ENCODE data around the gene APOC4. TPM values are rescaled to one million over a fixed set of nuclear protein-coding genes. Genes with fewer than 3 reads are reported as not detected.
"Not testable (repeated sequence)": the region's sequence is repeated elsewhere in the genome, so short reads cannot be mapped to it uniquely, and the experiment has no call there.

APOC4 gene
- total RNA-seq, 1 experiment from 2014 or later, result not detected

DNA sequence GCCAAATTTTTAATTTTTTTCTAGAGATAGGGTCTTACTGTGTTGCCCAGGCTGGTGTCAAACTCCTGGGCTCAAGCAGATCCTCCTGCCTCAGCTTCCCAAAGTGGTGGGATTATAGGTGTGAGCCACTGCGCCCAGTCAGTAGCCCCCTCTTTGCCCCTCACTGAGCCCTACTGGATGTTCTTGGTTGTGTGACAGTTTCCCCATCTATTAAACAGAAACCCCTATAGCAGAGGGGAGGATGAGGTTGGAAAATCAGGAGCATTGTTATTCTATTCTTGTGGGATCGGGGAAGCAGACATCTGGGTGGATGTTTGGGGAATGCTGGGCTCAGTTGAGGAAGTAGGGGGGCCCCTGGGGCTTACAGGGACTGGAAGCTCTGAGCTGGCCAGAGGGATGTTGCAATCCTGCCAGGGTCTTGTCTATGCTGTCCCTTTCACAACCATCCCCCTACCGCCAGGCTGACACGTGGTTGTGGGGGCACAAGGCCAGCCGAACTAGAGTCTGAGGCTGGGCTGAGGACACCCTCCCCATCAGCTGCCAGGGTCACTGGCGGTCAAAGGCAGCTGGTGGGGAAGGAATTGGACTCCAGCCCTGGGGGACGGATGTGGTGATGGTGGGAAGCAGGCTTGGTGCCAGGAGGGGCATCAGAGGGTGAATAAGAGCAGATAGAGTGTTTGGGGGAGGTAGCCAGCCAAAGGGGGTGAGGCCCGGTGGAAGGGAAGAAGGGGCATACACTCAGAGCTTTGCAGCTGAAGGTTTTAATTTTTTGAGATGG, 16.7 kb upstream of the APOC4 start:
- no peak overlapping the region for H4K5ac ChIP-seq (ENCODE audit: insufficient read length, low read depth, low read length)
- no peak overlapping the region for H4K8ac ChIP-seq (replicated peaks; ENCODE audit: insufficient read length, low read depth, low read length)
- no peak overlapping the region for H2BK12ac ChIP-seq (ENCODE audit: insufficient read length, low read depth, low read length)
- H2AK5ac ChIP-seq (ENCODE audit: insufficient read length, low read length), result no peak overlapping the region
- no peak overlapping the region for H2BK15ac ChIP-seq (ENCODE audit: low read depth, low read length)
- no CpG with 5 or more reads among the region's 8 CpGs for WGBS (ENCODE audit: extremely low coverage, insufficient read length, low lambda C conversion rate)
- H3K23me2 ChIP-seq (ENCODE audit: insufficient read length, low read depth, low read length, poor library complexity, severe bottlenecking), result no peaks in the 10 kb centered on the region
- no peak overlapping the region for H2BK20ac ChIP-seq (ENCODE audit: low read depth, low read length, poor library complexity, severe bottlenecking)
- Mint-ChIP-seq H3K27ac (no peak overlapping the region), H3K36me3 (ENCODE audit: insufficient read depth in 1 of 3, low read depth in 3 of 3) (peaks cover 2 to 4% (median 4%) of the 10 kb centered on the region in 3 experiments; a peak in 4 of 7 replicates), H3K9me3 (peaks cover 0 to 5% of the 10 kb centered on the region in 2 experiments; a peak in 2 of 5 replicates), H3K4me1 (peaks cover 14 to 19% of the 10 kb centered on the region in 2 experiments), H3K4me3 (no peak overlapping the region; a peak in 1 of 5 replicates), H3K27me3 (ENCODE audit: low read depth) (peaks cover 33% of the 10 kb centered on the region)
- TF ChIP-seq, protein P1, sequence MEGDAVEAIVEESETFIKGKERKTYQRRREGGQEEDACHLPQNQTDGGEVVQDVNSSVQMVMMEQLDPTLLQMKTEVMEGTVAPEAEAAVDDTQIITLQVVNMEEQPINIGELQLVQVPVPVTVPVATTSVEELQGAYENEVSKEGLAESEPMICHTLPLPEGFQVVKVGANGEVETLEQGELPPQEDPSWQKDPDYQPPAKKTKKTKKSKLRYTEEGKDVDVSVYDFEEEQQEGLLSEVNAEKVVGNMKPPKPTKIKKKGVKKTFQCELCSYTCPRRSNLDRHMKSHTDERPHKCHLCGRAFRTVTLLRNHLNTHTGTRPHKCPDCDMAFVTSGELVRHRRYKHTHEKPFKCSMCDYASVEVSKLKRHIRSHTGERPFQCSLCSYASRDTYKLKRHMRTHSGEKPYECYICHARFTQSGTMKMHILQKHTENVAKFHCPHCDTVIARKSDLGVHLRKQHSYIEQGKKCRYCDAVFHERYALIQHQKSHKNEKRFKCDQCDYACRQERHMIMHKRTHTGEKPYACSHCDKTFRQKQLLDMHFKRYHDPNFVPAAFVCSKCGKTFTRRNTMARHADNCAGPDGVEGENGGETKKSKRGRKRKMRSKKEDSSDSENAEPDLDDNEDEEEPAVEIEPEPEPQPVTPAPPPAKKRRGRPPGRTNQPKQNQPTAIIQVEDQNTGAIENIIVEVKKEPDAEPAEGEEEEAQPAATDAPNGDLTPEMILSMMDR (conservative IDR thresholded peaks at IDR 0.05), result no peak
- H3K79me1 ChIP-seq (ENCODE audit: insufficient read depth, low read depth, low read length, poor library complexity, severe bottlenecking), result no peaks in the 10 kb centered on the region
- no peak for DNase-seq
- H2BK120ac ChIP-seq (ENCODE audit: low read depth, low read length, poor library complexity, severe bottlenecking), result no peak overlapping the region
- no peak overlapping the region for H3K56ac ChIP-seq (ENCODE audit: insufficient read length, low read depth, low read length)
- H3K4me2 ChIP-seq (ENCODE audit: insufficient read depth, insufficient read length, low read length), result no peak overlapping the region
- no peak overlapping the region for H3K18ac ChIP-seq (ENCODE audit: insufficient read length, low read depth, low read length)
- no peak overlapping the region for H3K14ac ChIP-seq (ENCODE audit: insufficient read depth, low read length)
- no peak overlapping the region for H3K9ac ChIP-seq (ENCODE audit: extremely low read depth, insufficient read length, low read length)
- H4K91ac ChIP-seq (ENCODE audit: insufficient read length, low read depth, low read length), result no peak overlapping the region
- H3K79me2 ChIP-seq (ENCODE audit: insufficient read depth, low read length), result no peaks in the 10 kb centered on the region
- no peaks in the 10 kb centered on the region for H4K20me1 ChIP-seq (ENCODE audit: control insufficient read depth, insufficient read depth, insufficient read length)
- no peak overlapping the region for H3K23ac ChIP-seq (ENCODE audit: insufficient read length, low read depth, low read length)
- H3K27me3 ChIP-seq (ENCODE audit: insufficient read depth, low read length), result no peaks in the 10 kb centered on the region
- H2AFZ ChIP-seq (ENCODE audit: low read length), result no peak overlapping the region
- no peaks in the 10 kb centered on the region for H3K9me3 ChIP-seq (ENCODE audit: control insufficient read depth, low read depth, low read length)
- no peak overlapping the region for H2BK5ac ChIP-seq (ENCODE audit: insufficient read length, low read length)
- no peak overlapping the region for H3K27ac ChIP-seq (ENCODE audit: insufficient read length, low read depth, low read length)
- H3K4ac ChIP-seq (ENCODE audit: low read depth, low read length), result no peak overlapping the region
- H3K4me1 ChIP-seq (ENCODE audit: insufficient read depth, low read length), result no peaks in the 10 kb centered on the region; the same call in 1 of the 2 replicates
- H3T11ph ChIP-seq (ENCODE audit: low read length), result no peak overlapping the region

DNA sequence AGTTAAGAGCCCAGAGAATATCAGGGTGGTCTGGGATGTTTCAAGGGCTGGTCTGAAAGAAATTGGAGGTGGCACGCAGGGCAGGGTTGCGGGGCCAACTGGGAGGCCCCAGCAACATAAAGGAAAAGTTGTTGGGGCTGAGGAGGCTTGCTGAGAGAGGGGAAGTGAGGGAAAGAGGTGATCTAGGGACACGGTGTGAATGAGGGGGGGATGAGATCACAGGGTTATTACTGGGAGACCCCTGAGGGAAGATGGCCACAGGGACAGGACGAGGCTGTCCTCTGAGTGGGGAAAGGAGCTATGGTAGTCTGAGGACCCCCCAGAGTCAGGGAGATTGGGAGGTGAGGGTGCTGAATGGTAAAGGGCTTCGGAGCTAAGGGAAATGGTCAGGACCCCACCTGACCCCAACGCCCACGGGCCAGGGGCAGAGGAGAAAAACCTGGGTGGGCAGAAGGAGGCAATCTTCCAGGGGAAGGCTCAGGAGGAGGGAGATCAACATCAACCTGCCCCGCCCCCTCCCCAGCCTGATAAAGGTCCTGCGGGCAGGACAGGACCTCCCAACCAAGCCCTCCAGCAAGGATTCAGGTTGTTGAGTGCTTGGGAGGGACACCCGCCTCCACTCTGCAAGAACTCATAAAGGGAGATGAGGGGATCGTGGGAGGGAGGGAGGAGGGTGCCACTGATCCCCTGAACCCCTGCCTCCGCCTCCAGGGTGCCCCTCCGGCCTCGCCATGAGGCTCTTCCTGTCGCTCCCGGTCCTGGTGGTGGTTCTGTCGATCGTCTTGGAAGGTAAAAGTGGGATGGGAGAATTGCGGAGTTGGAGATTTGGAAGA, 15.6 kb upstream of the APOC4 start:
- WGBS (ENCODE audit: extremely low coverage, insufficient read length, low lambda C conversion rate), result no CpG with 5 or more reads among the region's 19 CpGs
- H4K5ac ChIP-seq (ENCODE audit: insufficient read length, low read depth, low read length); H3K79me1 ChIP-seq (ENCODE audit: insufficient read depth, low read depth, low read length, poor library complexity, severe bottlenecking); H3K27ac ChIP-seq (ENCODE audit: insufficient read length, low read depth, low read length); H3K9ac ChIP-seq (ENCODE audit: extremely low read depth, insufficient read length, low read length); H3K4ac ChIP-seq (ENCODE audit: low read depth, low read length); H4K20me1 ChIP-seq (ENCODE audit: control insufficient read depth, insufficient read depth, insufficient read length); H2BK12ac ChIP-seq (ENCODE audit: insufficient read length, low read depth, low read length); H3K36me3 Mint-ChIP-seq (ENCODE audit: insufficient read depth in 1 of 3, low read depth in 3 of 3); H3K23ac ChIP-seq (ENCODE audit: insufficient read length, low read depth, low read length); H2BK20ac ChIP-seq (ENCODE audit: low read depth, low read length, poor library complexity, severe bottlenecking); H3T11ph ChIP-seq (ENCODE audit: low read length); H3K4me1 ChIP-seq (ENCODE audit: insufficient read depth, low read length); H2BK5ac ChIP-seq (ENCODE audit: insufficient read length, low read length); H3K9me3 ChIP-seq (ENCODE audit: control insufficient read depth, low read depth, low read length); H3K18ac ChIP-seq (ENCODE audit: insufficient read length, low read depth, low read length); H2AFZ ChIP-seq (ENCODE audit: low read length); H4K8ac ChIP-seq (replicated peaks; ENCODE audit: insufficient read length, low read depth, low read length); H3K23me2 ChIP-seq (ENCODE audit: insufficient read length, low read depth, low read length, poor library complexity, severe bottlenecking); H3K27me3 ChIP-seq (ENCODE audit: insufficient read depth, low read length); H3K9me3 Mint-ChIP-seq; DNase-seq; H4K91ac ChIP-seq (ENCODE audit: insufficient read length, low read depth, low read length); H3K56ac ChIP-seq (ENCODE audit: insufficient read length, low read depth, low read length); H2AK5ac ChIP-seq (ENCODE audit: insufficient read length, low read length); H3K79me2 ChIP-seq (ENCODE audit: insufficient read depth, low read length): not testable (repeated sequence)
- H3K27me3 Mint-ChIP-seq (ENCODE audit: low read depth), result peaks cover 38% of the 10 kb centered on the region
- peak overlapping the region; percentile 8 for H3K4me2 ChIP-seq (ENCODE audit: insufficient read depth, insufficient read length, low read length)
- peak overlapping the region in 2 of 3 experiments; percentile 70 to 94; a peak in 4 of 7 replicates for H3K27ac Mint-ChIP-seq
- peak overlapping the region; percentile 54 to 69 for H3K4me3 Mint-ChIP-seq
- peak overlapping the region; percentile 83 for H3K14ac ChIP-seq (ENCODE audit: insufficient read depth, low read length)
- H2BK15ac ChIP-seq (ENCODE audit: low read depth, low read length), result peak overlapping the region; percentile 48; the same call in 1 of the 2 replicates
- peaks cover 14 to 19% of the 10 kb centered on the region in 2 experiments for H3K4me1 Mint-ChIP-seq
- peak overlapping the region; percentile 65 for H2BK120ac ChIP-seq (ENCODE audit: low read depth, low read length, poor library complexity, severe bottlenecking)

Data from H9 (cell line).